AG08395 (cell line): ENCODE measurements around the gene STAC2.

Source experiments
- DNase-seq: peaks from one replicate; pipeline ENCODE4 v3.0.0; 2012; ENCODE audit warnings: mixed read lengths, low spot score

Gene STAC2

GRCh38 chr17:39164675-39165143, 61.0 kb downstream of the STAC2 start:
- DNase-seq, result peak; percentile 98

- no peak for DNase-seq
These were observed 63.8 kb downstream of the STAC2 start for GRCh38 chr17:39161962-39162361.
